SU-DHL-6 (cell line): Measurements from ENCODE around the gene MRPL21.

ENCODE experiments used
- H2AFZ ChIP-seq: fragments of 200-600 bp; sonication (generic); 2 replicates; pipeline ENCODE4 v1.6.1; 2014; ENCODE audit warnings: low read depth, mild to moderate bottlenecking, moderate library complexity, mixed read lengths, antibody characterized with exemption, low read length; ENCODE audit not compliant: severe bottlenecking
- H3F3A ChIP-seq: fragments of 200-600 bp; shearing (Covaris generic); 2 replicates; pipeline ENCODE4 v1.6.0; 2016; ENCODE audit warnings: antibody characterized with exemption, mild to moderate bottlenecking; ENCODE audit not compliant: insufficient read depth
- H3K27ac ChIP-seq: fragments of 200-600 bp; sonication (generic); 2 replicates; pipeline ENCODE4 v1.5.1; 2016; ENCODE audit warnings: low read depth, mild to moderate bottlenecking, low read length, moderate library complexity, mixed read lengths
- H3K27me3 ChIP-seq: fragments of 200-600 bp; sonication (generic), shearing (Covaris generic); 2 replicates; pipeline ENCODE4 v1.6.0; 2014; ENCODE audit warnings: mild to moderate bottlenecking, low read length
- H3K36me3 ChIP-seq: fragments of 200-600 bp; sonication (generic); 2 replicates; pipeline ENCODE4 v1.6.1; 2014; ENCODE audit warnings: mild to moderate bottlenecking, low read length, mixed read lengths
- H3K4me2 ChIP-seq: fragments of 300-600, 200-600 bp; shearing (Covaris generic), sonication (generic); 2 replicates; pipeline ENCODE4 v1.6.0; 2014; ENCODE audit warnings: low read length, low read depth, mild to moderate bottlenecking; ENCODE audit not compliant: poor library complexity, severe bottlenecking
- H3K4me3 ChIP-seq: fragments of 200-600 bp; sonication (generic); 2 replicates; pipeline ENCODE4 v1.5.1; 2014; ENCODE audit warnings: antibody characterized with exemption, low read length, mild to moderate bottlenecking, mixed read lengths; ENCODE audit not compliant: insufficient read depth, poor library complexity, severe bottlenecking
- H3K79me2 ChIP-seq: fragments of 200-600 bp; sonication (generic); 2 replicates; pipeline ENCODE4 v1.6.1; 2014; ENCODE audit warnings: mild to moderate bottlenecking, low read length, moderate library complexity; ENCODE audit not compliant: insufficient read depth
- H3K9ac ChIP-seq: fragments of 200-600 bp; sonication (generic); 2 replicates; pipeline ENCODE4 v1.7.0; 2014; ENCODE audit warnings: mild to moderate bottlenecking, low read length
- H3K9me2 ChIP-seq: fragments of 200-600 bp; sonication (generic); replicated peaks from 2 replicates; pipeline ENCODE4 v1.6.1; 2014; ENCODE audit warnings: low read length; ENCODE audit not compliant: insufficient read depth
- H3K9me3 ChIP-seq: fragments of 200-600 bp; sonication (generic); 2 replicates; pipeline ENCODE4 v1.6.1; 2014; ENCODE audit warnings: low read length, mixed read lengths; ENCODE audit not compliant: insufficient read depth
- H4K20me1 ChIP-seq: fragments of 200-600 bp; sonication (generic); 2 replicates; pipeline ENCODE4 v1.6.1; 2014; ENCODE audit warnings: low read depth, mild to moderate bottlenecking, antibody characterized with exemption, low read length, moderate library complexity, mixed read lengths
- EZH2phosphoT487 ChIP-seq: fragments of 200-600 bp; sonication (generic), shearing (Covaris generic); conservative IDR thresholded peaks from 2 replicates; pipeline ENCODE4 v1.6.1; 2018; ENCODE audit warnings: mild to moderate bottlenecking, antibody characterized with exemption, low read length, moderate library complexity, mixed read lengths
- TF ChIP-seq, protein P1 (sequence below): fragments of 200-600 bp; sonication (generic); IDR thresholded peaks from one replicate; pipeline ENCODE4 v1.5.1; 2017; ENCODE audit warnings: antibody characterized with exemption, mild to moderate bottlenecking, low read length, moderate library complexity; ENCODE audit not compliant: insufficient read depth, poor library complexity, severe bottlenecking

Gene MRPL21

DNA sequence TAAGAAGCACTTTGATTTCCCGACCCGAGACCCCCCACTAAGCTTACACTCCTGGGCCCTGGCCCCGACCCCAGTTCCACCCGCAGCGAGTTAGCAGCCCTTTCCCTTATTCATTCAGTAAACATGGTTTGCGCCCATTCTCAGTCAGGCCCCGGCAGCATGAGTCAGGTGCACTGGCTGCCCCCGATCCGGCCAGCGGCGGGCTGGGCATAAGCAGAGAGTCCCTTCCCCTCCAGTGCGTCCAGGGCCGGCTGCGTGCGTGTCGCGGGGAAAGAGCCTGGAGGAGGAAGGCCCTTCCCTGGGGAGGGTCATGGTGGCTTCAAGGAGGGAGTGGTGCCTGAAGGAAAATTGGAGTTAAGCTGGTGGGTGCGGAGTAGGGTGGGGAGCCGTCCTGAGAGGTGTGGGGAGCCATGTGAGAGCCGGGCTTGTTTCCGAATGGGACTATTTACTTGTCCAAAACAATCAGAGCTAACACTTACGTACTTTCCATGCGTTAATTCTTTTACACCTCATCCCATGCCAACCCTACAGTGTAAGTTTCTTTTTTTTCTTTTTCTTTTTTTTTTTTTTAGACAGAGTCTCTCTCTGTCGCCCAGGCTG is 716 bp upstream of the MRPL21 start:
- H3K36me3 ChIP-seq: no peaks in the 10 kb centered on the region
- H3K27ac ChIP-seq: no peak overlapping the region
- no peaks in the 10 kb centered on the region for H3K9me3 ChIP-seq
- no peaks in the 10 kb centered on the region for H3F3A ChIP-seq
- peaks cover 55% of the 10 kb centered on the region for H3K79me2 ChIP-seq
- H3K27me3 ChIP-seq: no peaks in the 10 kb centered on the region
- peak overlapping the region; percentile 90 for H3K4me3 ChIP-seq
- H3K9ac ChIP-seq: peak overlapping the region; percentile 86
- peak overlapping the region; percentile 80 for H2AFZ ChIP-seq
- no peaks in the 10 kb centered on the region for H3K9me2 ChIP-seq
- H3K4me2 ChIP-seq: peak overlapping the region; percentile 64
- TF ChIP-seq, protein P1, sequence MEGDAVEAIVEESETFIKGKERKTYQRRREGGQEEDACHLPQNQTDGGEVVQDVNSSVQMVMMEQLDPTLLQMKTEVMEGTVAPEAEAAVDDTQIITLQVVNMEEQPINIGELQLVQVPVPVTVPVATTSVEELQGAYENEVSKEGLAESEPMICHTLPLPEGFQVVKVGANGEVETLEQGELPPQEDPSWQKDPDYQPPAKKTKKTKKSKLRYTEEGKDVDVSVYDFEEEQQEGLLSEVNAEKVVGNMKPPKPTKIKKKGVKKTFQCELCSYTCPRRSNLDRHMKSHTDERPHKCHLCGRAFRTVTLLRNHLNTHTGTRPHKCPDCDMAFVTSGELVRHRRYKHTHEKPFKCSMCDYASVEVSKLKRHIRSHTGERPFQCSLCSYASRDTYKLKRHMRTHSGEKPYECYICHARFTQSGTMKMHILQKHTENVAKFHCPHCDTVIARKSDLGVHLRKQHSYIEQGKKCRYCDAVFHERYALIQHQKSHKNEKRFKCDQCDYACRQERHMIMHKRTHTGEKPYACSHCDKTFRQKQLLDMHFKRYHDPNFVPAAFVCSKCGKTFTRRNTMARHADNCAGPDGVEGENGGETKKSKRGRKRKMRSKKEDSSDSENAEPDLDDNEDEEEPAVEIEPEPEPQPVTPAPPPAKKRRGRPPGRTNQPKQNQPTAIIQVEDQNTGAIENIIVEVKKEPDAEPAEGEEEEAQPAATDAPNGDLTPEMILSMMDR: no peak
- no peak for TF ChIP-seq EZH2phosphoT487
- no peaks in the 10 kb centered on the region for H4K20me1 ChIP-seq

GRCh38 chr11:68900835-68901381 is 2.7 kb downstream of the MRPL21 start:
- no peaks in the 10 kb centered on the region for H3K36me3 ChIP-seq
- no peaks in the 10 kb centered on the region for H4K20me1 ChIP-seq
- no peak overlapping the region for H3K4me2 ChIP-seq
- TF ChIP-seq, protein P1: no peak
- TF ChIP-seq EZH2phosphoT487: no peak
- H3F3A ChIP-seq: no peaks in the 10 kb centered on the region
- H3K9ac ChIP-seq: no peak overlapping the region
- H3K27ac ChIP-seq: no peak overlapping the region
- no peaks in the 10 kb centered on the region for H3K27me3 ChIP-seq
- H3K4me3 ChIP-seq: no peak overlapping the region
- no peaks in the 10 kb centered on the region for H3K9me2 ChIP-seq
- no peaks in the 10 kb centered on the region for H3K9me3 ChIP-seq
- H3K79me2 ChIP-seq: peaks cover 50% of the 10 kb centered on the region
- no peak overlapping the region for H2AFZ ChIP-seq

- Histone ChIP-seq H3K4me3 (no peak overlapping the region), H3K27me3 (no peaks in the 10 kb centered on the region), H3K9ac (no peak overlapping the region), H3F3A (no peaks in the 10 kb centered on the region), H3K9me3 (no peaks in the 10 kb centered on the region), H3K27ac (no peak overlapping the region), H3K4me2 (no peak overlapping the region), H3K9me2 (no peaks in the 10 kb centered on the region), H4K20me1 (no peaks in the 10 kb centered on the region), H2AFZ (no peak overlapping the region), H3K36me3 (no peaks in the 10 kb centered on the region; the same call in 1 of the 2 replicates), H3K79me2 (peaks cover 17% of the 10 kb centered on the region)
- TF ChIP-seq, protein P1: no peak
- no peak for TF ChIP-seq EZH2phosphoT487
These were observed 6.2 kb downstream of the MRPL21 start for GRCh38 chr11:68897441-68897840.
